GM12873 (cell line): Measurements from ENCODE around the gene UBE2Q1.

Experiments
- TF ChIP-seq, protein P1 (sequence below): IDR thresholded peaks from 2 replicates; pipeline ENCODE4 v1.5.1; 2012; ENCODE audit warnings: low read depth, mild to moderate bottlenecking, moderate library complexity, low read length, control low read depth; ENCODE audit not compliant: insufficient read depth; ENCODE audit errors: missing control alignments

The UBE2Q1 gene

DNA sequence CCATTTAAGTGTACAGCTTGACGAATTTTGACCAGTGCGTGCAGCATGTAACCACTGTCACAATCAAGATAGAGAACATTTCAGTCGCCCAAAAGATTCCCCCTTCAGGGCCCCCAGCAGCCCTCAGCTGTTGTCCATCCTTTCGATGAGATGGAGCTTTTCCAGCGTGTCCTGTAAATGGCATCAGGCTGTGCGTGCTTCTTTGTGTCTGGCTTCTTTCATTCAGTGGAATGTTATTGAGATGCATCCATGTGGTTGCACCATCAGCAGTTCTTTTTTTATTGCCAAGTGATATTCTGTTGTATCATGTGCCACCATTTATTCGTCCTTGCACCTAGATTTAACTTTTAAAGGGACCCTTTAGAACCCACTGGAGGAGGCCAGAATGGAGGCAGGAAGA lies 21.9 kb downstream of the UBE2Q1 start:
- TF ChIP-seq, protein P1, sequence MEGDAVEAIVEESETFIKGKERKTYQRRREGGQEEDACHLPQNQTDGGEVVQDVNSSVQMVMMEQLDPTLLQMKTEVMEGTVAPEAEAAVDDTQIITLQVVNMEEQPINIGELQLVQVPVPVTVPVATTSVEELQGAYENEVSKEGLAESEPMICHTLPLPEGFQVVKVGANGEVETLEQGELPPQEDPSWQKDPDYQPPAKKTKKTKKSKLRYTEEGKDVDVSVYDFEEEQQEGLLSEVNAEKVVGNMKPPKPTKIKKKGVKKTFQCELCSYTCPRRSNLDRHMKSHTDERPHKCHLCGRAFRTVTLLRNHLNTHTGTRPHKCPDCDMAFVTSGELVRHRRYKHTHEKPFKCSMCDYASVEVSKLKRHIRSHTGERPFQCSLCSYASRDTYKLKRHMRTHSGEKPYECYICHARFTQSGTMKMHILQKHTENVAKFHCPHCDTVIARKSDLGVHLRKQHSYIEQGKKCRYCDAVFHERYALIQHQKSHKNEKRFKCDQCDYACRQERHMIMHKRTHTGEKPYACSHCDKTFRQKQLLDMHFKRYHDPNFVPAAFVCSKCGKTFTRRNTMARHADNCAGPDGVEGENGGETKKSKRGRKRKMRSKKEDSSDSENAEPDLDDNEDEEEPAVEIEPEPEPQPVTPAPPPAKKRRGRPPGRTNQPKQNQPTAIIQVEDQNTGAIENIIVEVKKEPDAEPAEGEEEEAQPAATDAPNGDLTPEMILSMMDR = no peak

DNA sequence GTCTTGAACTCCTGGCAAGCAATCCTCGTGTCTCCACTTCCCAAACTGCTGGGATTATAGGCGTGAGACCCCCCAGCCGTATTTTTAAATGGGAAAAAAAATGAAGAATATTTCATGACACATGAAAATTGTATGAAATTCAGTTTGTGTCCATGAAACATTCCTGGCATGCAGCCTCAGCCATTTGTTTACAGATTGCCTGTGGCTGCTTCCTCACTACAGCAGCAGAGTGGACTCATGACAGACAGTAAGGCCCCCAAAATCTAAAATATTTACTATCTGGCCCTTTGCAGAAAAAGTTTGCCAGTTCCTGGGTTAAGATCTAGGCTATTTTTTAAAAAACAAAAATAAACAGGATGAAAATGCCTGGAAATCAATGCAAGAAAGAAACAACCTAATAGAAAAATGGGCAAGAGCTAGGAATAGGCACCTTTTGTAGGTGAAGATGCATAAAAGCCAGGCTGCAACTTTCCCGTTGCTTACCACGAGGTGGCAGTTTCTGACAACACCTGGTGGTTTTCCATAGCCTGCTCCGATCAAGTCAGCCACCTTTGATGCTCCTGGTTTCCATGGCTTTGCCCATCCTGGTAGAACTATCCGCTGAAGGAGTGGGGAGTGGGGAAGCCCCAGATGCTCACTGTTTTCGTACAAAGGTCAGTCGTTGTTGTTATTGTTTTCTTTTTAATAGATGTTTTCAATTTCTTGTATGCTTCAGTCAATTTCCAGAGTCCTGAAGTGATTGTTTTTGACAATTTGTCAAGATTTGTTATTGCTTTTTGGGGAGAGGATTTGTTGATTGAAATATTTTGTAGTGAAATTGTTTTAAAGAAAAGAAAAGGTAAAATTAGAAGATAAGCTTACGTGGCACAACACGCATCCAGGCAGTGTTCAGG lies 24.3 kb downstream of the UBE2Q1 start:
- TF ChIP-seq, protein P1 = peak; percentile 41

DNA sequence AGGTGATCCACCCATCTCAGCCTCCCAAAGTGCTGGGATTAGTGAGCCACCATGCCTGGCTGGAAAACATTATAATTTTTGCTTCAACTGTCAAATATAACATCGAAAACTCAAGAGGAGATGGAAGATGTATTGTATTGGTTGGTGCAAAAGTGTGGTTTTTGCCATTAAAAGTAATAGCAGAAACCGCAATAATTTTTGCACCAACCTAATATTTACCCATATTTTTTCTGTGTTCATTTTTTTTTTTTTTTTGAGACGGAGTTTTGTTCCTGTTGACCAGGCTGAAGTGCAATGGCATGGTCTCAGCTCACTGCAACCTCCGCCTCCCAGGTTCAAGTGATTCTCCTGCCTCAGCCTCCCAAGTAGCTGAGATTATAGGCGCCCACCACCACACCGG lies 29.2 kb downstream of the UBE2Q1 start:
- TF ChIP-seq, protein P1 = no peak

DNA sequence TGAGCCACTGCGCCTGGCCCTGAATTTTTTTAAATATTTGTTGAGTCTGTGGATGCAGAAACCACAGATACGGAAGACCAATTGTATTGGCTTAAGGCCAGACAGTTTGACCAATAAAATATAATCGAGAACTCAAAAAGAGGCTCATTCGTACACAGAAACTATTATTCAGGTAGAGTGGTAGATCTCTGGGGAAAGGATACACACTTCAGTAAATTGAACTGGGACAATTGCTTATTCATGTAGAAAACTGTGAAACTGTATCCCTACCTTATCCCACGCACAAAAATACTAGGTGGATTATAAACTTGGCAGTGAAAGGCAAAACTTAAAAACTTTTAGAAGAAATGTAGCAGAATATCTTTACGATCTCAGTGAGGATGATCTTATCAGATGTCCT lies 31.3 kb downstream of the UBE2Q1 start:
- TF ChIP-seq, protein P1 = no peak

DNA sequence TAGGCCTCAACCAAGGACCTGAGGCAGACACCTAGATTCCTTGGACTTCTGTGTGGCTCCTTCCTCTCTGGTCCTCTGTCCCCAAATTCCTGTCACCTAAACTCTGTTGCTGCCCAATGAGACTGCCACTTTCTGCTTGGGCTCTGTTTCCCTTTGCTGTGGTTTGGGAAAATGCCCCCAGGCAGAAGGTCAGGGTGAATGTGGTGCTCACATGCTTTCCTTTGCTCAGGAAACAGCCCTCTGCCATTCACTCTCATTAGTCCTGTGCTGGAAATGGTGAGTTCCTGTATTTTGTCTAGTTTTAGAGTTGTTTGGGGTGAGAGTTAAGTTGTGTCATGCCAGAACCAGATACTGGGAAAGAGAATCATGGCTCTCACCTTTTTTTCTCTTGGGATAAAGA lies 33.6 kb downstream of the UBE2Q1 start:
- TF ChIP-seq, protein P1 = no peak

DNA sequence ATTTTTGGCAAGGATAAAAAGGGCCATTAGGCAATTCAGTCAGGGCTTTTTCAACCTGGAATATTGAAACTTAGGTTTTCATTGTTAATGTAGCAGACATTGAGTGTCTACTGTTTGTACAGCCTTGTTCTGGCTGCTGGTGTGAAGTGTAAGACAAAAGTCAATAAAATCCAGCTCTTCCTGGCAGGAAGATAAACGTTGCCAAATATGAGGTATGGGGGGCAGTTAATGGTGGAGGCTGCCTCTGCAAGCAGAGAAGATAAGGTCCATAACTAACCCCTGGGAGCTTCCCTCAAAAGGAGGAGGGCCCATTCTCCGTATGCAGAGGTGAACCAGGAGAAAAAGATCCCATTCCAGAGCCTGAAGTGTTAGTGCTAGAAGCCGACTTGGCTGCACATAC lies 36.8 kb downstream of the UBE2Q1 start:
- TF ChIP-seq, protein P1 = no peak

DNA sequence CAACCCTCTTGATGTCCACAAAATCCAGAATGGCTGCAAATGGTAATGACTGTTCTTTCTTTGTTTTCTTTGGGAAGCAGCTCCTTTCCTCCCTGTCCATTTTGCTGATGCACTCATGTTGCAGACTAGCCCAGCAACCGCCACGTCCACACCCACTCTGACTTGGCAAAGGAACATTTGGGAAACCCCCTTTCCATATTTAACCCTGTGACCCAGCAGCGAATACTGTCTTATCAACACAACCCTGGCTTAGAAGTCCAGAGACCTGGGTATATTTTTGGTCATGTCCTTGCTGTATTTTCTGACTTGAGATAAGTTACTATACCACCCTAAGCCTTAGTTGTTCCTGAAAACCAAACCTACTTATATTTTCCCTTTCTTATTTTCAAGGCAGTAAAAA lies 38.1 kb downstream of the UBE2Q1 start:
- TF ChIP-seq, protein P1 = no peak
